PFSK-1 (cell line): ENCODE data around the gene ARL15.

Experiments
- FOXP2 ChIP-seq: optimal IDR thresholded peaks from 2 replicates; pipeline ENCODE3; 2011; ENCODE audit warnings: borderline replicate concordance, control low read depth, inconsistent platforms; ENCODE audit not compliant: insufficient read depth; ENCODE audit errors: extremely low read length, extremely low read depth
- POLR2AphosphoS5 ChIP-seq: IDR thresholded peaks from 2 replicates; pipeline ENCODE4 v1.6.1; 2012; ENCODE audit warnings: low read depth, mild to moderate bottlenecking, control low read depth, low read length, moderate library complexity
- REST ChIP-seq, 2 experiments: IDR thresholded peaks; 2 replicates each; pipeline versions ENCODE4 v1.6.1 to v1.8.0; 2011 to 2012; ENCODE audit warnings: low read depth in 2 of 2, low read length in 2 of 2, control low read depth in 1 of 2, inconsistent platforms in 1 of 2, mild to moderate bottlenecking in 1 of 2, moderate library complexity in 1 of 2; ENCODE audit not compliant: insufficient read depth in 1 of 2
- SIN3A ChIP-seq: IDR thresholded peaks from 2 replicates; pipeline ENCODE4 v1.6.1; 2012; ENCODE audit warnings: mild to moderate bottlenecking, low read length, moderate library complexity, borderline replicate concordance; ENCODE audit not compliant: insufficient read depth
- TAF1 ChIP-seq: IDR thresholded peaks from 2 replicates; pipeline ENCODE4 v1.6.1; 2012; ENCODE audit warnings: low read length, control low read depth, borderline replicate concordance; ENCODE audit not compliant: insufficient read depth

ARL15 gene

GRCh38 chr5:54171645-54172384, 138.6 kb downstream of the ARL15 start:
- no peak for TF ChIP-seq POLR2AphosphoS5
- no peak for TF ChIP-seq TAF1
- TF ChIP-seq REST (IDR thresholded peaks at IDR 0.05; ENCODE audit: insufficient read depth in 1 of 2, low read depth in 2 of 2, low read length in 2 of 2) = no peak
- no peak for TF ChIP-seq FOXP2
- TF ChIP-seq SIN3A = no peak

GRCh38 chr5:54165687-54166086, 144.7 kb downstream of the ARL15 start:
- no peak for TF ChIP-seq SIN3A
- TF ChIP-seq REST (IDR thresholded peaks at IDR 0.05; ENCODE audit: insufficient read depth in 1 of 2, low read depth in 2 of 2, low read length in 2 of 2) = no peak
- TF ChIP-seq POLR2AphosphoS5 = no peak
- no peak for TF ChIP-seq TAF1
- no peak for TF ChIP-seq FOXP2

GRCh38 chr5:54162184-54162583, 148.2 kb downstream of the ARL15 start:
- no peak for TF ChIP-seq REST (IDR thresholded peaks at IDR 0.05; ENCODE audit: insufficient read depth in 1 of 2, low read depth in 2 of 2, low read length in 2 of 2)
- TF ChIP-seq TAF1 = no peak
- TF ChIP-seq FOXP2 = no peak
- no peak for TF ChIP-seq SIN3A
- no peak for TF ChIP-seq POLR2AphosphoS5

GRCh38 chr5:54160329-54160728, 150.0 kb downstream of the ARL15 start:
- TF ChIP-seq FOXP2 (no peak), REST (IDR thresholded peaks at IDR 0.05; ENCODE audit: insufficient read depth in 1 of 2, low read depth in 2 of 2, low read length in 2 of 2) (no peak), SIN3A (no peak), POLR2AphosphoS5 (no peak), TAF1 (no peak)

- TF ChIP-seq SIN3A = no peak
- no peak for TF ChIP-seq REST (IDR thresholded peaks at IDR 0.05; ENCODE audit: insufficient read depth in 1 of 2, low read depth in 2 of 2, low read length in 2 of 2)
- TF ChIP-seq TAF1 = no peak
- TF ChIP-seq FOXP2 = no peak
- no peak for TF ChIP-seq POLR2AphosphoS5
These were observed 150.5 kb downstream of the ARL15 start for GRCh38 chr5:54159893-54160195.
